Activated T-cell treated with anti-CD3 and anti-CD28 coated beads, Interleukin-2, amount 50 U/mL, for 24 hours (primary cell): Measurements from ENCODE around the gene CCN2.

Experiments
- DNase-seq: peaks from one replicate; pipeline ENCODE4 v3.0.0-alpha.2; 2020
- H3K27ac Mint-ChIP-seq: 2 replicates; pipeline ENCODE4 v1.8.0; 2020; ENCODE audit warnings: mild to moderate bottlenecking, mixed read lengths
- H3K27me3 Mint-ChIP-seq: 2 replicates; pipeline ENCODE4 v1.8.0; 2020; ENCODE audit warnings: mixed read lengths
- H3K36me3 Mint-ChIP-seq: 2 replicates; pipeline ENCODE4 v1.8.0; 2020; ENCODE audit warnings: low read depth, mixed read lengths
- H3K4me1 Mint-ChIP-seq: 2 replicates; pipeline ENCODE4 v1.8.0; 2020; ENCODE audit warnings: low read depth, mixed read lengths
- H3K4me3 Mint-ChIP-seq: 2 replicates; pipeline ENCODE4 v1.8.0; 2020; ENCODE audit warnings: mild to moderate bottlenecking, moderate library complexity, mixed read lengths
- H3K9me3 Mint-ChIP-seq: 2 replicates; pipeline ENCODE4 v1.8.0; 2020; ENCODE audit warnings: mixed read lengths

CCN2 gene

GRCh38 chr6:131950767-131951575, at the start of gene CCN2:
CCN2 (minus strand) TSS chr6:131951372; CDS start chr6:131951172, 200 bp downstream.
- Mint-ChIP-seq H3K4me3 (peak within 1 kb of the TSS; percentile 66), H3K27ac (no peak within 1 kb of the TSS), H3K4me1 (peaks cover 13% of the 10 kb centered on the region), H3K9me3 (no peaks in the 10 kb centered on the region), H3K36me3 (no peaks in the 10 kb centered on the region), H3K27me3 (peaks cover 87% of the 10 kb centered on the region)
- peak; percentile 31 for DNase-seq

GRCh38 chr6:132000296-132000695, 49.1 kb upstream of the CCN2 start:
- H3K9me3 Mint-ChIP-seq: peaks cover 11% of the 10 kb centered on the region

GRCh38 chr6:131999545-132000146, 48.5 kb upstream of the CCN2 start:
- Mint-ChIP-seq H3K36me3 (no peaks in the 10 kb centered on the region), H3K27me3 (peaks cover 3% of the 10 kb centered on the region), H3K27ac (no peak overlapping the region), H3K4me1 (no peaks in the 10 kb centered on the region), H3K9me3 (peaks cover 11% of the 10 kb centered on the region), H3K4me3 (no peak overlapping the region)
- no peak for DNase-seq

More at GRCh38 chr6:132000296-132000695, 49.1 kb upstream of the CCN2 start:
- Mint-ChIP-seq H3K27ac (no peak overlapping the region), H3K4me1 (no peaks in the 10 kb centered on the region), H3K4me3 (no peak overlapping the region), H3K27me3 (peaks cover 3% of the 10 kb centered on the region), H3K36me3 (no peaks in the 10 kb centered on the region)
- DNase-seq: no peak

GRCh38 chr6:131998255-131998982, 47.2 kb upstream of the CCN2 start:
- H3K4me3 Mint-ChIP-seq: no peak overlapping the region

GRCh38 chr6:131997429-131998153, 46.4 kb upstream of the CCN2 start:
- DNase-seq: no peak
- H3K27me3 Mint-ChIP-seq: peaks cover 3% of the 10 kb centered on the region
- no peak overlapping the region for H3K27ac Mint-ChIP-seq
- H3K4me1 Mint-ChIP-seq: no peaks in the 10 kb centered on the region
- no peak overlapping the region for H3K4me3 Mint-ChIP-seq
- H3K36me3 Mint-ChIP-seq: no peaks in the 10 kb centered on the region
- H3K9me3 Mint-ChIP-seq: no peaks in the 10 kb centered on the region

More at GRCh38 chr6:131998255-131998982, 47.2 kb upstream of the CCN2 start:
- Mint-ChIP-seq H3K4me1 (no peaks in the 10 kb centered on the region), H3K27ac (no peak overlapping the region), H3K36me3 (no peaks in the 10 kb centered on the region), H3K27me3 (peaks cover 3% of the 10 kb centered on the region), H3K9me3 (peaks cover 2% of the 10 kb centered on the region)
- no peak for DNase-seq

- no peaks in the 10 kb centered on the region for H3K36me3 Mint-ChIP-seq
- H3K4me3 Mint-ChIP-seq: no peak overlapping the region
- no peak for DNase-seq
- H3K27me3 Mint-ChIP-seq: peaks cover 3% of the 10 kb centered on the region
- H3K4me1 Mint-ChIP-seq: no peaks in the 10 kb centered on the region
- no peaks in the 10 kb centered on the region for H3K9me3 Mint-ChIP-seq
- H3K27ac Mint-ChIP-seq: no peak overlapping the region
Measured at GRCh38 chr6:131995917-131996316, 44.7 kb upstream of the CCN2 start.

- no peaks in the 10 kb centered on the region for H3K9me3 Mint-ChIP-seq
- DNase-seq: no peak
- no peaks in the 10 kb centered on the region for H3K4me1 Mint-ChIP-seq
Measured at GRCh38 chr6:131992557-131992956, 41.4 kb upstream of the CCN2 start.

GRCh38 chr6:131989036-131989435, 37.9 kb upstream of the CCN2 start:
- H3K4me3 Mint-ChIP-seq: no peak overlapping the region
- H3K9me3 Mint-ChIP-seq: no peaks in the 10 kb centered on the region
- no peaks in the 10 kb centered on the region for H3K36me3 Mint-ChIP-seq
- DNase-seq: no peak
- no peak overlapping the region for H3K27ac Mint-ChIP-seq
- H3K4me1 Mint-ChIP-seq: no peaks in the 10 kb centered on the region
- H3K27me3 Mint-ChIP-seq: no peaks in the 10 kb centered on the region

More at GRCh38 chr6:131992557-131992956, 41.4 kb upstream of the CCN2 start:
- no peak overlapping the region for H3K27ac Mint-ChIP-seq
- H3K36me3 Mint-ChIP-seq: no peaks in the 10 kb centered on the region
- no peak overlapping the region for H3K4me3 Mint-ChIP-seq
- H3K27me3 Mint-ChIP-seq: peaks cover 3% of the 10 kb centered on the region

GRCh38 chr6:131982740-131983259, 31.6 kb upstream of the CCN2 start:
- Mint-ChIP-seq H3K9me3 (no peaks in the 10 kb centered on the region), H3K27me3 (no peaks in the 10 kb centered on the region), H3K27ac (no peak overlapping the region), H3K4me3 (no peak overlapping the region), H3K4me1 (no peaks in the 10 kb centered on the region), H3K36me3 (no peaks in the 10 kb centered on the region)
- no peak for DNase-seq

GRCh38 chr6:131981624-131981978, 30.4 kb upstream of the CCN2 start:
- no peaks in the 10 kb centered on the region for H3K9me3 Mint-ChIP-seq
- no peaks in the 10 kb centered on the region for H3K27me3 Mint-ChIP-seq
- H3K4me1 Mint-ChIP-seq: no peaks in the 10 kb centered on the region

GRCh38 chr6:131980791-131981623, 29.8 kb upstream of the CCN2 start:
- Mint-ChIP-seq H3K27me3 (no peaks in the 10 kb centered on the region), H3K9me3 (no peaks in the 10 kb centered on the region), H3K36me3 (no peaks in the 10 kb centered on the region), H3K4me1 (no peaks in the 10 kb centered on the region), H3K27ac (no peak overlapping the region), H3K4me3 (no peak overlapping the region)
- no peak for DNase-seq

More at GRCh38 chr6:131981624-131981978, 30.4 kb upstream of the CCN2 start:
- Mint-ChIP-seq H3K27ac (no peak overlapping the region), H3K36me3 (no peaks in the 10 kb centered on the region), H3K4me3 (no peak overlapping the region)
- no peak for DNase-seq

- H3K27me3 Mint-ChIP-seq: no peaks in the 10 kb centered on the region
- no peaks in the 10 kb centered on the region for H3K4me1 Mint-ChIP-seq
- H3K4me3 Mint-ChIP-seq: no peak overlapping the region
- H3K36me3 Mint-ChIP-seq: no peaks in the 10 kb centered on the region
- H3K9me3 Mint-ChIP-seq: no peaks in the 10 kb centered on the region
- H3K27ac Mint-ChIP-seq: no peak overlapping the region
- no peak for DNase-seq
Measured at GRCh38 chr6:131980338-131980790, 29.2 kb upstream of the CCN2 start.

- DNase-seq: no peak
- no peaks in the 10 kb centered on the region for H3K36me3 Mint-ChIP-seq
- no peak overlapping the region for H3K27ac Mint-ChIP-seq
- no peaks in the 10 kb centered on the region for H3K27me3 Mint-ChIP-seq
- H3K4me3 Mint-ChIP-seq: no peak overlapping the region
- no peaks in the 10 kb centered on the region for H3K9me3 Mint-ChIP-seq
- no peaks in the 10 kb centered on the region for H3K4me1 Mint-ChIP-seq
Measured at GRCh38 chr6:131979515-131980337, 28.6 kb upstream of the CCN2 start.
